Right renal pelvis (tissue), 4 donors: ENCODE data around the gene HECTD3. TPM values are rescaled to one million over a fixed set of nuclear protein-coding genes. Genes with fewer than 3 reads are reported as not detected.
"Not testable (repeated sequence)": the region's sequence is repeated elsewhere in the genome, so short reads cannot be mapped to it uniquely, and the experiment has no call there.

ENCODE experiments used
- DNase-seq, 4 donors: peaks; one replicate each; pipeline ENCODE4 v3.0.0-alpha.2; 2013; ENCODE audit warnings: low read depth in 4 of 4, low spot score in 3 of 4, missing footprints in 1 of 4
- polyA plus RNA-seq, 4 donors: library from polyadenylated mRNA; unstranded; fragments of 120-200 nt; gene quantifications; one replicate each; pipeline ENCODE4 v1.2.1, GENCODE V29; 2013; ENCODE audit not compliant: insufficient read length in 4 of 4

HECTD3 gene
- polyA plus RNA-seq, 4 donors = 32.0 to 33.4 (median 32.8) TPM

DNA sequence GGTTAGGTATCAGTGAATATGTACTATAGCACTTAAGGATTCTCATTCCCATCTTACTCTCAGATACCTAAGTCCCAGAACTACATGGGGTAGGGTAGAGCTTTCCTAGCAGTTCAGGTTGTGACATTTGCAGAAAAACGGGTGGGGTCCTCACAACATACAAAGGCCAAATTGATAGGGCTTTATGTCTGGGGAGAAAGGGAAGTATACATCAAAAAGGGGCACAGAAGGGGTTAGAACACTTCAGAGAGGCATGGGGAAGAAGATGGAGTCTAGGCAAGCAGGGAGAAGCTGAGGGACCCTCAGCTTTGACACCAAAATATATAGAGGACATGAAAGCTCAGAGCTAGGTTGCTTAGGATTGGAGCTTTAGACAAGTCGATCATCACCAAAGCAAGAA, 4.6 kb upstream of the HECTD3 start:
- DNase-seq = no peak

DNA sequence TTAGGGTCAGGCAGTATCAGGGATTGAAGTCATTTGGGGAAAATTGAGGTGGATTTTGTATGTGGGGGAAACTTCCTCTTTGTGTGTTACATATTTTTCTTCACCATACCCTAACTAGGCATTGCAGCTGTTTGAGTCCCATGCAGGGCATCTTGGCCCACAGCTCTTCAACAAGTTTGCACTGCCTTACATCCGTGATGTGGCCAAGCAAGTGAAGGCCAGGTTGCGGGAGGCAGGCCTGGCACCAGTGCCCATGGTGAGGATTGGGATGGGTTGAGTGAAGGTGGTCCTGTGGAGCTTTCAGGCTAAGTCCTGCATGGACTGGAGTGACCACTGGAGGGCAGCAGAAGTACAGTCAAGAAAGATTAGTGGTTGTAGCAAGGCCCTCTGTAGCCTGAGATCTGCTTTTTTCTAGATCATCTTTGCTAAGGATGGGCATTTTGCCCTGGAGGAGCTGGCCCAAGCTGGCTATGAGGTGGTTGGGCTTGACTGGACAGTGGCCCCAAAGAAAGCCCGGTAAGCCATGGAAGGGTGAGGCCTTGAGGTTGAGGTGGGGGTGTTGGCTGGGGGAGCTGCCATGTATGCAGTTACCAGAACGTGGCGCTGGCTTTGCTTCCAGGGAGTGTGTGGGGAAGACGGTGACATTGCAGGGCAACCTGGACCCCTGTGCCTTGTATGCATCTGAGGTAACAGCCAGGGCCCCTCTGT, 3.4 kb upstream of the HECTD3 start:
- peak in 3 of 4 donors; percentile 74 to 77 (median 75) for DNase-seq

DNA sequence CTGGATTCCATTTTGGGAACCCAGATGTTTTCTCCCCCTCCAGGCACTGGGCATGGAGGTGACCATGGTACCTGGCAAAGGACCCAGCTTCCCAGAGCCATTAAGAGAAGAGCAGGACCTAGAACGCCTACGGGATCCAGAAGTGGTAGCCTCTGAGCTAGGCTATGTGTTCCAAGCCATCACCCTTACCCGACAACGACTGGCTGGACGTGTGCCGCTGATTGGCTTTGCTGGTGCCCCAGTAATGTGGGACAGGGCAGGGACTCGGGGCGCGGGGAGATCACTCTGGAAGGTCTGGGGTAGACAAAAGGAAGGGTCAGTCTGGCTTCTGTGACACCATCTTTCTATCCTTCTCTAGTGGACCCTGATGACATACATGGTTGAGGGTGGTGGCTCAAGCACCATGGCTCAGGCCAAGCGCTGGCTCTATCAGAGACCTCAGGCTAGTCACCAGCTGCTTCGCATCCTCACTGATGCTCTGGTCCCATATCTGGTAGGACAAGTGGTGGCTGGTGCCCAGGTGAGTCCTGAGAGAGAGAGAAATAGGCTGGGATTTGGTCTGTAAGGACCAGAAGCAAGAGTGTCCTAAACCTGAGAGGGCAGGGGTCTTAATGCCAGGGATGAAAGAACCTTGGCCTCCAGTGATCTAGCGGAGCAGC, 2.6 kb upstream of the HECTD3 start:
- no peak for DNase-seq

DNA sequence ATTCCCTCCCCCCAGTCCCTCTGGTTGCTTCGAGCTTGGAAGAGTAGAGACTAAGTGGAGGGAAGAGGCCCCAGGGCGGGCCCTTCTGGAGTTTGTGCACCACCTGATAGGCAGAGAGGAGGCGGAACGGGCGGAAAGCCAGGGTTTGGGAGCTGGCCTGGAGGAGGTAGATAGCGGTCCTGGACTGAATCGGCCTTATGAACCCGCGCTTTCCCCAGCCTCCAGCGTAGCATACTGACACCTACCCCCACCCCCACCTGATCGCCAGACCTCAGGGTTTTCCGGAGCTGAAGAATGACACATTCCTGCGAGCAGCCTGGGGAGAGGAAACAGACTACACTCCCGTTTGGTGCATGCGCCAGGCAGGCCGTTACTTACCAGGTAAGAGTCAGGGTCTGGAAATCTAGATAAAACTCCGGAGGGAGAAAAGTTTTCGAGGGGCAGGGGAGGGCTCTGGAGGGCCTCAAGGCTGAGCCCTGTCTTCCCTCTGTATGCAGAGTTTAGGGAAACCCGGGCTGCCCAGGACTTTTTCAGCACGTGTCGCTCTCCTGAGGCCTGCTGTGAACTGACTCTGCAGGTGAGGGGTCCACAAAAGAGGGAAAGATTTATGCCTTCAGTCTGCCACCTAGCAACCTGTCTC, 1.6 kb upstream of the HECTD3 start:
- peak in 2 of 4 donors; percentile 12 to 16 for DNase-seq

DNA sequence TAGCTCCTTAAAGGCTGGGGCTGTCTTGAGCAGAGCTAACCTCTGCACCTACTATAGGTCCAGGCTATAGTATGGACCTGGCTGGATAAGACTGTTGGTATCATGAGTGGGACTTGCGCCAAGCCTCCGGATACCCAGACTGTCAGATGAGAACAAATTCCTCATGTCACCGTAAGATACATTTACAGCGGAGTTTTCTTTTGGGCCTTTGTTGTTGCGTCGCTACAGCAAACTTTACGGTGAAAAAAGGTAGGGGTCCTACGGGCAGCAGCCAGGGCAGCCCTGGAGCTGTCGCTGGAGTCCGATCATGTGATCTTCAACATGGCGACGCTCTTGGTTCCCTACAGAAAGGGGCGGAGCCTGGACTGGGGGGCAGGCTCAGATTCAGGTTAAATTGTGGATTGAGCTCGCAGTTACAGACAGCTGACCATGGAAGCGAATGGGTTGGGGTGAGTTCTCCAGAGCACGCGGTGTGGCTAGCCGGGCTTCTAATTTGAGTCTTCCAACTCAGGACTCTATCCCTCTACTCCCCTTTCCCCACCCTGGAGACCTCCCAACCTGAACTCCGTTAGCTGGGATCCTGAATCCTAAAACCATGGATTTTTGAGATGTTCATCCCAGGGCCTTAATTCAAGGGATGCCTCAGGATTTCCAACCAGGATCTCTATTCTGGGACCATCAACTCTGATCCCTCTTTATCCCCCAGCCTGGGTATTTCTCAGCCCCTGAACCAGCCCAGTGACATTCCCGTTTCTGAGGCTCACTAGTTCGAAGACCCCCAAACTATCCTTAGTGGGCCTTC, 914 bp upstream of the HECTD3 start, which contains the start of gene UROD:
UROD (plus strand) TSS at position 418 of the 802 bp plus-strand sequence; CDS start at position 430, 12 bp downstream.
- peak; percentile 87 to 93 (median 90) for DNase-seq

DNA sequence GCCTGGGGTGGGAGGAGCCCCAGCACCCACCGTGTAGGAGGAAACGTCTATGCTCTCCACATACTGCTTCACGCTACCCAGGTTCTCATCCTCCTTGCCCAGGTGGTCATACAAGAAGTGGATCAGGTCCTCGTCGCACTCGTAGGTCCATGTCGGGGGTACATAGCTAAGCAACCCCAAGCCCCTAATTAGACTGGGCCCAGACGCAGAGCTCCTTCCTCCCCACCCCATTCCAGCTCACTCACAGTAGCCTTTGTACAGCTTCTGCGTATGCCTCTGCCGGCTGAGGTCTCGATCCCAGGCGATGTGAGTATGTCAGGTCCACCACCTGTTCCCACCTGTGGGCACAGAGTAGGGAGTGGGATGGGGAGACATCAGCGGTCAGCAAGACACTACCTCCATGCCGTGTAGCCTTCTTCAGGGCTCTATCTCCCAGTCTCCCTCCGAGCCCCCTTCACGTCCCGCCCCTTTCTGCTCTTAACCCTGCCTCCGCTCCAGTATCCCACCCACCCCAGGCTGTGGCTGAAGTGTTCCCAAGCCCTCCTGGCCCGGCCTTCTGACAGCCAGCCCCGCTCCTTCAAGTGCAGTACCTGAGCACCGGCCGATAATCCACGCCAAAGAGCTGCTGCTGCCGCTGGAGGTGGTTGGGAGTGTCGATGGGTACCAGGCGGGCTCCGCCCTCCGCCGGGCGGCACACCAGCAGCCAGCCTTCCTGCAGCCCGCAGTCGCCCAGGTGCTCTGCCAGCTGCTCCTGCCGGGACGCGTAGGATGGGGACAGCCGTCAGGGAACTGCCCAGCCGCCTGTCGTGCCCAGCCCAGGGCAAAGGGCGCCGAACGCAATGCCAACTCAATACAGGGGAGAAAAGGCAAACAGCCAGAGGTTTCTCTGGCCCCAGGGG, 919 bp downstream of the HECTD3 start:
- DNase-seq = no peak

DNA sequence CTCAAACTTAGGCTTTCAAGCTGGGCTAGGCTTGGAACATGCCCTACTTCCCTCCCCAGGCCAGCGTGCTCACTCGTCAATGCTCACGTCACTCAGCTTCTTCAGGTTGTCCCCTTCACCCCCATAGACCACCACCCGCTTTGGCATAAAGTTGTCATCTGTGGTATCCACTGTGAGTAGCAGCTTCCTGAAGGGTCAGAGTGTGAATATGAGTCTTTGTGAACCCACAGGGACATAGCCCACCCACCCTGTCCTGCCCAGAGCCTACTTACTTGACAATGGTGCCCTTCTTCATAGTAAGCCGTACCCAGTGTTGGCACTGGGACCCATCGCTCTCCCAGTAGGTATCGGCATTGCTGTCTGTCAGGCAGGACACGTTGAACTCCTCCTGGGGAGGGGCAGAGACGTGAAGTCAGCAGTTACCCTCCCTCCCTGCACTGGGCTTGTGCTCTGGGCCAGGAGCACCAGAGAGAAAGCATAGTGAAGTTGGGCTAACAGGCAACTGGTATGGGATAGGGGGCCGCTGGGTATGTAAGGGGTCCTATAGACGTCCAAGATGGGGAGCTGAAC, 1.7 kb downstream of the HECTD3 start:
- DNase-seq = no peak

DNA sequence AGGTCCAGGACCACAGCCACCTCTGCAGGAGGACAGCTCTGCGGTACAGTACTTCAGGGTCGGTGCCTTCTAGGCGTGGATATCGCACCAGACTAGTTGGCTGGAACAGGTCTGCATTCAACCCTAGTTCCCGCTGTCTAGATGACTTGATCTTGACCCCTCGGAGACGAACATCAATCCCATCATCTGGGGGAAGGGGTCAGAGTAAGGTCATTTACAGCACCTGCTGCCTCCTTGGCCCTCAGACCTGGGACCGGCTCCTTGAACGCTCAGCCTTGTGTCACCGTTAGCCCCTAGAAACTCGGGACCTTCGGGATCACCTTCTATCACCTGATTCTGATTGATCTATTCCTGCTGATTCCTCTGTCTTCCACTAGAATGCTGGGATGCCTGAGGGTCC, 2.6 kb downstream of the HECTD3 start:
- no peak for DNase-seq

DNA sequence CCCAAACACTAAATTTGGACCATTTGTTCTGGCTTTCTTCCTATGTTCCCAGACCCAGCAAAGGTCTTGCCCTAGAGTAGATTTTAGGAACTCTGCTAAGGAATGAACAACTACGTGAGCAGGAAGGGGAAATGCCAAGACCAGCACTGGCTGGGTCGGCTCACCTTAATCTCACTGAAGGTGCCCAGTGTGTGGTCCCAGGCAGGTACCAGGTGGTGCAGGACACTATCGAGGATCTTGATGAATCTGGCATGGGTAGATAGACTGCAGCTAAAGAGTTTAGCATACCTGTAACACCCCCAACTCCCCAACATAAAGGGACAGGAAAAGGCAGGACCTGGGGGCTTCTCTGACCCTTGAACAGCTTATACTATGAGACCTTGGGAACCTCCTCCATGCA, 3.0 kb downstream of the HECTD3 start:
- no peak for DNase-seq

DNA sequence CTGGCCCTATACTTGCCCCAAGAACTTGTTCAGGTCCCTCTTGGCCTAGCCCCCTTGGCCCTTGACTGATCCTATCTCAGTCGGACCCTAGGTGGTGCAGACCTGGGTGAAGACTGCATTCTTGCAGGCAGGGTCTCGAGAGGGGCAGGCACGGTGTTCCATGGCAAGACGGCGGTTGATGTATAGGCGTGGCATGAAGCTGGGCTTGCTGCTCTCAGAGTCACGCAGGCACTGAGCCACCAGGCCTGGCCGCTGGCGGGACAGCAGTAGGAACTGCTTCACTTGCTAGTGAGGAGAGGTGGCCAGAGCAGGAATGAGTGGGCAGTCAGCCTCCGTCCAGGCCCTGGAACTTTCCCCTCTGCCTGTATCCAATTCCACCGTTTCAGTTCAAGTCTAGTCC, 3.8 kb downstream of the HECTD3 start:
- no peak for DNase-seq

DNA sequence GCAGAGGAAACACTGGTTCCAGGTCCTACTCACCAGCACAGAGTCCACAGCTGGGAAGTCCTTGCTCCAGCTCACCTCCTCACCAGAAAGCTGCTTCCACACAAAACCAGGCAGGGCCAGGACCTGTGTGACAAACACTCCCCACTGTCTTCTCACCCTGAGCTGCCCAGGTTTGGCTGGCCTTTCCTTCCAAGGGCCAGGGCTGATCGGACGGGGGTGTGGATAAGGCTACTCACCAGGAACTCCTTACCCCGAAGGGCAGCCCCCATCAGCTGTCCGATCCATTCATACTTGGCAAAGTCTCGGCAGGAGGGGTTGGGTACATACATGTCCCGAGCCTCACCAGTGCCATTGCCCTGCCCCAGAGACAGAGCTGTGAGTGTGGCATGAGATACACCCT, 5.4 kb downstream of the HECTD3 start:
- DNase-seq = no peak

DNA sequence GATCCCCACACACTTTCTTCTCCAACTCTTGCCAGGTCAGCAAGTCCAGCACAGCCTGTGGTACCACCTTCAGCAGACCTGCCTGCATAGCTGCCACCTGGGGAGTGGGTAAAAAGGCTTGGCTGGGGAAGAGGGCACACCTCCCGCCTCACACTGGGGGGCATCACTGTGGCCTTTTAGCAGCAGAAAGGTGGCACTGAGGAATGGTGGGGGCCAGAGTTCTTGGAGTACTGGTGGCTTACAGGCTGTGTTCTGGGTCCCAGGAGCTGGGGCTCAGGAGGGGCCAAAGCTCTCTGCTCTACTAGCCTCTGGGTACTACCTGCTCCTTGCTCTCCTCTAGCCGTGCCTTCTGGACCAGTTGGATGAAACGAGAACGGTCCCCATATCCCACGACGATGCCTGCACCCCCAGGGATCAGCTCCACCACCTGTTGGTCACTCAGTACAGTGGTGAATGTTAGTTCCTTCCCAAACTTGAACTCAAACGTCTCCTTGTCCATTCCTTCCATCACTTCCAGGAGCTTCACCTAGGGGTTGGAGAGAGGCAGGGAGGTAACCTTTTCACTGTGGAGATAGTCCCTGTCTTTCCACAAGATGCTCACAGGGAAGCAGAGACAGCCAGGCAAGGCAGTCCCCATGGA, 6.7 kb downstream of the HECTD3 start:
- DNase-seq = no peak

DNA sequence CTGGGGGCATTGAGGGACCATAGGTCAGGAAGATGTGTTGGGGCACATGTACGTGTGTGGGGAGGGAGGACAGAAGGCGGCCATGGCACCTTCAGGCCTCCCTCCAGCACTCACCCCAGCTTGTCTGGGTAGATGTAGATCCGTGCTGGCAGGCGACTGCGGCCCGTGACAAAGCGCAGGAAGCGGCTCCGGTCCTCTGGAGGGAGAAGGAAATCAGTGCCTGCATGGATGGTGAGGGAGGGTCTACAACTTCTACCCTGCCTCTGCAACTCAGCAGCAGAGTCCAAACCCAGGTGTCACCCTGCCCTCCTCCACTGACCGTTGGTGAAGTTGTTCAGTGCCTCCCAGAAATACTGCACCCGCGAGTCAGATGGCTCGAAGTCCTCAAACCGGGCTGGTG, 7.4 kb downstream of the HECTD3 start:
- DNase-seq = no peak

DNA sequence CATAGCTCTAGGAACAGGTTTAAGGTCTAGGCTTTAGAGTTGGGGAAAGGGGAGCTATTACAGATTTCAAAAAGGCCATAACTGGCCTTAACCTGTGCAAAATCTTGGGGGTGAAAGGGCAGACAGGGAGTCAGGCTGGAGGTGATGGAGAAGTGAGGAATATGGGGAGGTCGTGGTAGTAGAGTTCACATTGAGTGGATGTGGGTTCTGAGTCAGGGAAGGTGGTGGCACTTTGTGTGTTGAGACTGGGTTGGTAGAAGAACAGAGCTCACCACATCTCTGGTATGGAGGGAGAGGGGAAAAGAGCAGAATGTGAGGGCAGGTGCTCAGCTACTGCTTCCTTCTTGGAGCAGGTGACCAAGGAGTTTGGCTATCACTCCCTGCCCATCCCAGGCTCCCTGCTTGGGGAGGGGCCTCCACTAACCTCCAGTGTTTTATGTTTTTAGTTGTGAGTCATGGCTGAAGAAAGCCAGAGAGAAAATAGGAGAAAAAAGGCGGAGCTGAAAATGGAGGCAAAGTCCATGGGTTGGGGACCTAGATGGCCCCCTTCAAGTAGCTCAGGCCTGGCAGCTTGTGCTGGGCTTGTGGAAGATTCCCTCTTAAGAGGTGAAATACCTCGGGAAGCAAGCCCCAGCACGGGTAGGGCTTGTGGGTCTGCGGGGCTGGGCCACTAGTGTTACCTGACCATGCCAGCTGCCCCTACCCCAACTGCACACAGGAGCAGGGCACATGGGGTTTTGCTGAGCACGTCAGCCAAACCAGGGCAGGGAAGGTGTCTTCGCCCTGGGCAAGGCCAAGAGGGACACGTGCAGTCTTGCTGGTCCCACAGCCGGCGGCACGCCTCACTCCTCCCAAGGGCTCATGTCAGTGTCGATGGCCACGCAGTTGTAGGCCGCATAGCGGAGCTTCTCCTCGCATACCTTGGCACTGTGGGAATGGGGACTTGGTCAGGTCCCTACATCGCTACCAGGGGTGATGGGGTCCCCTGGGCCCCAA, 8.2 kb downstream of the HECTD3 start:
- no peak for DNase-seq

DNA sequence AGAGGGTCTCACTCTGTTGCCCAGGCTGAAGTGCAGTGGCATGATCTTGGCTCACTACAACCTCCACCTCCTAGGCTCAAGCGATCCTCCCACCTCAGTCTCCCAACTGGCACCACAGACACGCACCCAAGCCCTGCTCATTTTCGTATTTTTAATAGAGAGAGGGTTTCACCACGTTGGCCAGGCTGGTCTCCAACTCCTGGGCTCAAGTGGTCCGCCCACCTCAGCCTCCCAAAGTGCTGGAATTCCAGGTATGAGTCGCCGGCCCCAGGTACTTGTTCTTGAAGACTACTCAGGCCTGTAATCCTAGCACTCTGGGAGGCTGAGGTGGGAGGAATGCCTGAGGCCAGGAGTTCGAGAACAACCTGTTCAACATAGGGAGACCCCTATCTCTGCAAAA, 9.5 kb downstream of the HECTD3 start:
- not testable (repeated sequence) for DNase-seq

DNA sequence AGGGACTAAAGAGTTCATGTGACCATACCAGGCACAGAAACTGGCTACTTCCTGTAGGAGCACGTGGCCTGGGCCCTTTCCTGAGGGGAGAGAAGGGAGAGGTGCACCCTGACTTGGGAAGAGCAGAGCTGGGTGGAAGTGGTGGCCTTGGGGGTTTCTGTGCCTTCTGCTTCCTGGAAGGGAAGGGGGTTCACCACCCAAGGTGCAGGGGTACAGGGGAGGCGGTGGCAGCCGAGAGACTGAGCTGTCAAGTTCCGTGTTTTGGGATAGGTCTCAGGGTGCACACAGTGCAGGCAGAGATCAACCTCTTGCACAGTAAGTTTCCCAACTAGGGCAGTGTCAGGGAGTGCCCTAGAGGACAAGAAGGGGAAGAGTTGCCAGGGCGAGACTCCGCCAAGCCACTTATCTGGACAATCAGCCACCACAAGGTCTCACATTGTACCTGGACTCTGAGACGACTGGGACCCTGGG, 10.1 kb downstream of the HECTD3 start:
- no peak for DNase-seq

DNA sequence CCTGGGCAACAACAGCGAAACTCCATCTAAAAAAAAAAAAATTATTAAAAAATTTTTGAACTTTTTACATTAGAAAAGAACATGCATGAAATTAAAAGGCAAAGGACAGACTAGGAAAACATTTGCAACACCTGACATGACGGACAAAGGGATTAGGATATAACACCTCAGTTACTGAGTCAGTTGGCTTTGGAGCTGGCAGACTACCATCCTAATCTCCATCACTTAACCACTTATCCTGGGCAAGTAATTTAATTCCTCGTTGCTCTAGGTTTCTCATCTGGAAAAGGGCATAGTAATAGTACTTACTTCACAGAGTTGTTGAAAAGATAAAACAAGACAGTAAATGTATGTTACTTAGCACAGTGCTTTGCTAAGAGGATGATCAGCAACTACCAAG, 11.9 kb downstream of the HECTD3 start:
- DNase-seq = no peak
